HG03439 (cell line): ENCODE data around the gene HSPD1.

Experiments used
- ATAC-seq: cut with Tn5 transposase; IDR thresholded peaks from one replicate; pipeline ENCODE4 v1.9.1; 2021; ENCODE audit warnings: mild to moderate bottlenecking, moderate library complexity; ENCODE audit not compliant: unreplicated experiment

The HSPD1 gene

DNA sequence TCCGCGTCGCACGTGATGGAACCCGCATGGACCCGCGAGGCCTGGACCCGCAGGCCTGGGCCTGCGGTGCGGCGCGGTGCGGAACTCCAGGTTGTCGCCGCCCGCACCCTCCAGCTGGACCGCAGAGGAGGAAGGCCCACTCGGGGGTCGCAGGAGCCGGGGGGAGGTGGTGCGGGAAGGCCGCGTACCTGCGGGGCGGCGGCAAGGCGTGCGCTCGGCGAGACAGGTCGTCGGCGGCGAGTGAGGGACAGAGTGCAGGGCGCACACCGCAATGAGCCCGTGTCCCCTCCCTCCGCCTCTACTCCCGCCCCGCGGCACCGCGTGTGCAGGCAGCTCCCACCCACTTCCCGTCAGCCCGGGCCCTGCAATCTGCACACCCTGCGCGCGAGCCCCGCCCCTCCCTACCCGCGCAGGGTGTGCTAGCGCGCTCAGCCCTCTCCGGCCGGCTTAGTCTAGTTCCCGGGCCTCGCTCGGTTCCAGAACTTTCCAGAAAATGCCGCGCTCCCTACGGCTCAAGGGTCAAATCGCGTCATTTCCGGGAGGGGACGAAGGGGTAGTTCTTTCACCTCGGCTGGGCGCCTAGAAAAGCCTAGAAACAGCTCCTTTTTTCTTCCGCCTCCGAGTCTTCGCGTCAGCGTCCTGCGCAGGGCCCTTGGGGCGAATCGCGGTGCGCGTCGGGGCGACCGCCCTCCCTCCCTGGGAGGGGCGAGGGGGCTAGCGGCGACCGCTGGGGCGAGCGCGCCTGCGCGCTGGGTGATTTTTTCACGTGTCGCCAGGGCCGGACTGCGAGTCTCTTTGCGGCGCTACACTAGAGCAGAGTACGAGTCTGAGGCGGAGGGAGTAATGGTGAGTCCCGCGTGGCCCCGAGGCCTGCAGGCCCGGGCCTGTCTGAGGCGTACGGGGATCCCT, at the start of gene HSPD1, which contains the start of gene HSPE1:
Gene HSPD1 (minus strand): TSS at position 247 of the 909 bp plus-strand sequence. CDS start 992 bp downstream, outside the sequence.
Gene HSPE1 (plus strand): TSS at position 786 of the 909 bp plus-strand sequence. CDS start 58 bp downstream, at position 844.
- peak; percentile 83 for ATAC-seq

DNA sequence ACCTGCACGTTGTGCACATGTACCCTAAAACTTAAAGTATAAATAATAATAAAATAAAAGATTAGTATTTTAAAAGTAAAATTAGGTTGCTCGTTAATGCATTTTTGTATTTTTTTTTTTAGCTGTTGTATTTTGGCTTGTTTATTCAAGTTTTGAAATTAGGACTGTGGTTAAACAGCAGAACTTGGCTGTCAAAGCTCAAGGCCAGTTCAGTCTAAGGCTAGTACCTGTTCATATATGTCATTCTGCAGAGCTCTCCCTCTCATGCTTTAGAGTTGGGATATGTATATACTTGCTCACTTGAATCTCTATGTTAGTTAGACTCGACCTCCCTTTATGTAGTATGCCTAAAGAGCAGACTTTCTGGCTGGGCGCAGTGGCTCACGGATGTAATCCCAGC, 48.9 kb upstream of the HSPD1 start:
- ATAC-seq, result no peak

DNA sequence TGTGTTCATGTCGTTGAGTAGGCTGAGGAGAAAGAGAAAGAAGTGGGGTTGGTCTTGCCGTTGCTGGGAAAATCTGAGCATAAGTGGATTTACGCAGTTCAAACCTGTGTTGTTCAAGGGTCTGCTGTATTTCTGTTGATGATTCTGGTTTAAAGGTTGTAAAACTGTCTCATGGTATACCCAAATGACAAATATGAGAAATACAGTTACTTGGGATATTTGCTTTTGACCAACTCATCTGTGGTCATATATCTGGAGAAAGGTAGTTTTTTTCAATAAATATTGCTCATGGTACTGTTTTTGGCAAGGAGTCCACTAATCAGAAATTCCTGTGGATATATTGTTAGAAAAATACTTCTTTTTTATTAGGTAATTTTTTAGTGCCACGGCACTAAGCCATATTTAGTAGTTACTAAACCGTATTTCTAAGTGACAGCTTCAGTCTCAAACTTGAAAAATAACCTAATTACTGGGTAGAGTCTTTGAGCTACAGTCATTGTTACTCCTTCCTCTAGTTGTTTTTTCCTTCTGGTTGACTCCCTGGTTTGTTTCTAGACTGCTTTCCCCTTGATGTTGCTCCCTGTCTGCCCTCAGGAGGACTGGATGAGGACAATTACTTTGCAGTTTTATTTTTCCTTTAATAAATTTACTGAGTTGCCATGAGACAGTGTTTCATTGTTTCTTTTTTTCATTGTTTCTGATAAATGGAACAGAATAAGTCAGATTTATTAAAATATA, 47.7 kb upstream of the HSPD1 start:
- no peak for ATAC-seq

DNA sequence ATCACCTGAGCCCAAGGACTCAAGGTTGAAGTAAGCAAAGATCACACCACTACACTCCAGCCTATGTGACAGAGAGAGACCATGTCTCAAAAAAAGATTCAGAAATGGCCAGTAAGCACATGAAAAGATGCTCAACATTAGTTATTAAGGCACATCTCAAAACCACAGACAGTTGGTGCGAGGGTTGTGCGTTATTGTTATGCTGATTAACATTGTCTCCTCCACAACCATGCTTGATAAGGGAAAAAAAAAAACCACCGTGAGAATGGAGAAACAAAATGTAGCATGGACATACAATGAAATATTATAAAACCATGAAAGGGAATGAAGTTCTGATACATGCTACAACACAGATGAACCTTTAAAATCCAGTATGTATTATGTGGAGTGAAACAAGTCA, 43.6 kb upstream of the HSPD1 start:
- ATAC-seq, result no peak

DNA sequence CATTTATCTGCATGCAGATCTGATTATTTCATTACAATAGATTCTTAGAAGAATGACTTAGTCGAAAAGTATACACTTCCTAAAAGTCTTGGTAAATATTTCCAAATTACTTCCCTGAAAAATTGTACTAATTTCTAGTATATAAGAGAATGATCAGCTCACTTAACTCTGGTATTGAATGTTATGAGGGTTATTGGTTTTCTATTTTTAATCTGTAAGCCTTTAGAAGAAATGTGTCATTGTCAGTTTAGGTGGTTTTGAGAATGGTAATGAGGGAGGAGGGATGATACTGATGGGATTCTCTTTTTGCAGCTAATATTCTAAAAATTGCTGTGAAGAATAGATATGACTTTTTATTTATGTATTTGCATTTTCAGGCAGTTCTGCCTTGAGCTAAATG, 40.1 kb upstream of the HSPD1 start:
- ATAC-seq, result no peak

DNA sequence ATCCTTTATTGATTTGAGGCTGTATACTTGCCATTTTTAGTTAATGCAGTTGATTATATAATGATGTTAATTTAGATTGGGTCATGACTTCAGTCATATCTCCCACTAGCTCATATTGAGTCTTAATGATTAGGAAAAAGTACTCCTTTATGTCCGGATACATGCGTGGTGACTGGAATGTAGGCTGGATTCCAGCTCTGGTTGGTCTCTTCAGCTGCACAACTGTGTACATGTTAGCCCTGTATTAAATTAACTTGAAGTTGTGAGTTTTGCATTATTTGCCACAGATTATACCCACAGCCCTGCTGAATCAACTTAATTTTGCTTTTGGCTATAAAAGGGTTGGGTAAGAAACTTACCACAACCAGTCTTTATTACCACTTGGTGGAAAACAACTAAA, 38.8 kb upstream of the HSPD1 start:
- no peak for ATAC-seq

DNA sequence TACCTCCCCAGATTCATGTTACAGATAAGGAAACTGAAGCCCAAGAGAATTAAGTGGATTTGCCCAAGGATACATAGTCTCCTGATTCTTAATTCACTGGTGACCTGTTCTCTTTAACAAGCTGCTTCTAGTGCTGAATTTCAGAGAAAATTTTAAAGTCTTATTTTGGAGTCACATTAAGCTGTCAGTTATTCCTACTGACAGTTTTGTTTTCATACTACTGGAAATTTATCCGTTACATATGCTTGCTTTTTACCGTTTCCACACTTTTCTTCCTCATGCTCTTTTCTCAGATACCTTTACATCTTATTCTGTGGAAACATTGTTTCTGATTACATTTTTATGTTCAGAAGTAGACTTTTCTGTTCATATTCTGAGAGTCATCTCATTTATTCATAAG, 17.5 kb upstream of the HSPD1 start:
- ATAC-seq, result no peak

DNA sequence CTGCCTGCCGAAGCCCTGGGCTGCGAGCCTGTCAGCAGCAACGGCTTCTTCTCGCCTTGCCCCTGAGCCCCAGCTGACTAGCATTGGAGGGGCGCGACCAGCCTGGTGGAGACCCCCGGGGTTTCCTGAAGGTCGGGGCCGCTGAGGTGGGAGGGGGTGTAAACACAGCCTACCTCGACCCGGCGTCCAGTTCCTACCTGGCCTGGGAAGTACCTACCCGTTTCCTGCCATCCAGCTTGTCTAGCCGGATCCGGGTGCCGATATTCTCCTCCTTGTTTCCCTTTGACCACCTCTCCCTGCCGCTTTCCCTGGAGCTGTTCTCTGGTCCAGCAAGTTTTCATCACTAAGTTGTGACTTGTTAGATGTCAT, 16.7 kb upstream of the HSPD1 start:
- ATAC-seq, result peak; percentile 15

DNA sequence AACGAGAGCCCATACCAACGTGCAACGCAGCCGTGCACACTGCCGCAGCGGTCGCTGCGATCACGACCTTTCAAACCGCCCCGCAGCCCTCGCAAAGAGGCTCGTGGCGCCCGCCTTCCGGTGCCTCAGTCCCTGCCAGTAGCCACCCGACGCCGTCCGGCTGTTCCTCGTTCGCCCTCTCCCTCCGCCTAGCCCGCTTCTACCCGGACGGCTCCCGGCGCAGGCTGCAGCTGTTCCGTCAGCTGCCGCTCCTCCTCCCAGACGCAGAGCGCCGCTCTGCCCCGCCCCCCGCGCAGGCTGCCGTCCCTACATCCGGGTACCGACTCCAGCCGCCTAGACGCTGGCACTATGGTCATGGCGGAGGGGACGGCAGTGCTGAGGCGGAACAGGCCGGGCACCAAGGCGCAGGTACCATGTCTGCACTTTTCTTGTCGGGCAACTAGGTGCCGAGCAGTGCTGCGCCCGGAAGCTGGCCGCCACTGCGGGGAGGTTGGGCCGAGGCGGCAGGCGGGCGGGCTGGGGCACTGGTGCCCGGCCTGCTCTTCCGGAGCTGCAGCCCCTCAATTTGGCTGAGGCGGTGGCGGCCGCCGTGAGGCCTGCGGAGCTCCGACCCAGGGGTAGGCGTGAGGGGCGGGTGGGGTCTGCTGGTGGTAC, 16.2 kb upstream of the HSPD1 start, which contains the start of gene MOB4:
Gene MOB4 (plus strand): TSS at position 328 of the 654 bp plus-strand sequence. CDS start 21 bp downstream, at position 349.
- ATAC-seq, result peak; percentile 96

DNA sequence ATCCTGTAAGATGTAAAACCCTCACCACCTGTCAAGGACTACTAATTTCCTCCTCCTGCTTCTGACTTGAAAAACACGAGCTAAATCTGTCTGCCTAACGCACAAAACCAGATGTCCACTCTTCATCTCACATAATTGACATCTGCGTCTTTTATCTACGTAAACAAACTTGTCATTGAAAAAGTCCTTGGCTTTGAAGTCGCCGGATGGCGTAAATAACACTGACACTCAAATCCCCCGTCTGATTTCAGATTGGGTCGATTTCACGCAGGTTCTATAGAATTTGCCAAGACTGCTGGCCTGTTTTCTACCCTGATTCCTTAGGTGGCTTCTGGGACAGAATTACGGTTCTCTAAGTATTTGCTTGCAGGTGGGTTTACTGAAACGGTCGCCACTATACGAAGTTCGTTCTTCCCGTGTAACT, 15.7 kb upstream of the HSPD1 start:
- ATAC-seq, result peak; percentile 3

DNA sequence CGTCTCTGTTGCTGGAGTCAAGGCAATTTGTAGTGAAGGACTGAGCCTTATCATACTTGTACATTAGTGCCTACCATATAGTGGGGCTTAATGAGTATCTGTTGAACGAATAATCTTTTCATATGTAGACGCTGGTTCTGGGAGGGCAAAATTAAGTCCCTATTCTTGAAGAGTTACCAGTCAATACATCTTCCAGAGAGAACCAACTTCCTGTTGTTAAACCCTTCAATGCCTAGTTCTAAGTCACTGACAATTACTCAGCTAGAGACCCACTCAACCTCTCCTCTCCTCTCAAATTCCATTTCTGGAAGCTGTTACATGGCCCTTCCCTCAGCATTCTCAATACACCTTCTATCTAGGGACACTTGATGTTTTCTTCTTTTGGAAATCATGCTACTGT, 15.1 kb upstream of the HSPD1 start:
- no peak for ATAC-seq

DNA sequence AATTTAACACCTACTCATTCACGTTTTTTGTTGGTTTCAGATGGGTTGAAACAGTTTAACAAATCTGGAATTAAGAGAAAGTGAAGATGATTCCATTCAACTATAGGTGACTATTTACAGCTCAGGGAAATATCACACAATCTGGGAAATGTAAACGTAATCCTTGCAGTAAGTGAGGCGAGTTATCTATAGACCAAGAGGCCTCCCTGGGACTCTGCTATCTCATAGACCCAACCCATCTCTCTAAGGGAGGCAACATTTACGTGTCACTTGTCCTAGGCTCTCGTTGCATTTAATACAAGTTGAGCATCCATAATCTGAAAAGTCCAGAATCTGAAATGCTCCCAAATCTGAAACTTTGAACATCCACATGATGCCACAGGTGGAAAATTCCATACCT, 14.3 kb upstream of the HSPD1 start:
- no peak for ATAC-seq

DNA sequence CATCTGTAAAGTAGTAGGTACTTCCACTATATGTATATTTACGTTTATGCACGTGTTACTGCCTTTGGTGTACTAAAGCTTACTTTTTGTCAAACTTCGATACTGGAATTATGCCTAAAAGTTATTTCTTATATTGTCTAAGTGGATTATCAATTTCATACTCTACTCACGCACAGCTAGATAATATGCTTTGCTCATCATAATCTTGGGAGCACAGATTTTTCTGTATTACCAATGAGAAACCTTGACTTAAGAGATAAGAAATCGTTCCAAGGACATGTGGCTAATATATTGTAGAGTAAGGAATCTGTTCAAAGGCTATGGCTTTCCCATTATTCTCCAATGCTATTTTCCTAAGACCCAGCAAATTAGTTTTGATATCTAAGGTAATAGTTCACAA, 7.0 kb upstream of the HSPD1 start:
- no peak for ATAC-seq

DNA sequence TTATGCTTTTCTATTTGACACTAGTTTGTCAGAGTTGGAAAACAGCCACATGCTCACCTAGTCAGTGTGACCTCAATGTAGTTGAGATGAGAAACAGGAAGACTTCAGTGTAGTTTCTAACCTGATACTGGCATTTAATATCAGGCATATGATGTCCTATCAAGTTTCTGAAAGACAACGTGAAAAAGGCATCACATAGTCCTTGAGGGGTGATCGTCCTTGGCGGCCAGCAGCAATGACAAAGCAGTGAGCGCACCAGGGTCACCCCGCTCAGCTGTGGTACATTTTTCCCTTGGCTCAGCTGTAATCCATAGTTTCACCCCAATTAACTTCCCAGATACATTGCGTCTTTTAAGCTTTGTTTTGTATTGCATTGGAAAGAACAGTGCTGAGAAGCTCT, 4.9 kb upstream of the HSPD1 start:
- no peak for ATAC-seq

DNA sequence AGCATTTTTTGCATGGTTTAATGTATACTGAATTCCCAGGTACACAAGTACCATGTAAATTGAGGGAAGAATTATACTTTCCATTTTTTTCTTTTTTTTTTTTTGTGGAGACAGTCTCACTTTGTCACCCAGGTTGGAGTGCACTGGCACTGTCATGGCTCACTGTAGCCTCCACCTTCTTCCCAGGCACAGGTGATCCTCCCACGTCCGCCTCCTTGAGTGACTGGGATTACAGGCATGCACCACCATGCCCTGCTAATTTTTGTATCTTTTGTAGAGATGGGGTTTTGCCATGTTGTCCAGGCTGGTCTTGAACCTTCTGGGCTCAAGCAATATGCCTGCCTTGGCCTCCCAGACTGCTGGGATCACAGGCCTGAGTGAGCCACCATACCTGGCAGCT, 4.4 kb upstream of the HSPD1 start:
- no peak for ATAC-seq

DNA sequence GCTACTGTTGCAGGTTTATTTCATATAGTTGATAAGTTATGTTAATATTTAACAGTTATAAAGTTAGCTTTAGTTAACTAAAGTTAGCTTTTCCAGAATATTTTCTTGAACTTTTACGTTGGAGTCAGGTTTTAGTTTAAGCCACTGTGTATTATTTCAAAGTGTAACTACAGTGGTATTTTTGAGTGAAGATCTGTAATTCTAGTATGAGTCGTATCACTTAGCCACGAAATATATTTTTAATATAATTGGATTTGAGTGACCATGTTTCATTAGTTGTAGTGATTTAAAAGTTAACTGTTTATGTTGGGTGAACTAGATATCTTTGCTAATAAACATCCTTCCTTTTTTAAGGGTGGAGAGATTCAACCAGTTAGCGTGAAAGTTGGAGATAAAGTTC, 3.0 kb upstream of the HSPD1 start:
- ATAC-seq, result no peak

DNA sequence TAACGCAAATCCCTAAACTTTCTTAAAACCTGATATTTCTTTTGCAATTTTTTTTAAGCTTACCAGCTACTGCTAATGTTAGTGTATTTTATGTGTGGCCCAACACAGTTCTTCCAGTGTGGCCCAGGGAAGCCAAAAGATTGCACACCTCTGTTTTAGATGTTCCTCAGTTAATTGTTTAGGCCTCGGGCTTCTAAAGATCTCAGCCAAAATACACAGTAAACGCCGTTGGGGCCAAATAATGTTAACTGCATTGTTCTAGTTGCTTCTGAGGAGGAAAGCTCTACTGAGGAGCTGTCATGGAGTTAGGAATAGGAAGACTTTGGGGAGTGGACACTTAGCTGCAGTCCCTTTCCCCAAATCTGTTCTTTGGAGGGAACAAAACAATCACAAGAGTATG, 2.6 kb upstream of the HSPD1 start:
- no peak for ATAC-seq

DNA sequence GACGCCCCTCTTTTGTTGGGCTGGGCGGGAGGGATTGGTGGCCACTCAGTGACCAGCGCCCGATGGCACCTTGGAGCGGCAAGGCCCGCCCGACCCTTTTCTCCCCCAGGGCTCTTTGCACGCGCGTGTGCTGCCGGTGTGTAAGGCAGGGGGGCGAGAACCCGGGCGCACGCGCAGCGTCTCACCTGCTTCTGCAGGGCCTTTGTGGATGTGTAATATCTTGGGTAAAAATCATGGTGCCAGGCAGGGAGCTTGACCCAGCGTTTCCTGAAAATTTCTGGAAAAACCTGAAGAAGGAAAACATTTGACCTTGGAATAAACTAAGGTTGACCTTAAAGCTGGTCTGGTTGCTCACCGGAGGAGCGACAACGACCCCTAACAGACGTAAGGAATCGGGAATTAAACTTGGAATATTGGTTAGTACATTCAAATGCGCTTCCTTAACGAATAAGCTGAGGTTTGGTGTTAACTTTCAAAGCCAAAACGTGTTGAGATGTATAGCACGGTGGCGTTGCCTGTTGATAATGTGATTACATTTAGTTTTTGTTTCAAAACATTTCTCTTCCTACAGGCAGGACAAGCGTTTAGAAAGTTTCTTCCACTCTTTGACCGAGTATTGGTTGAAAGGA, 977 bp upstream of the HSPD1 start:
- peak; percentile 4 for ATAC-seq

DNA sequence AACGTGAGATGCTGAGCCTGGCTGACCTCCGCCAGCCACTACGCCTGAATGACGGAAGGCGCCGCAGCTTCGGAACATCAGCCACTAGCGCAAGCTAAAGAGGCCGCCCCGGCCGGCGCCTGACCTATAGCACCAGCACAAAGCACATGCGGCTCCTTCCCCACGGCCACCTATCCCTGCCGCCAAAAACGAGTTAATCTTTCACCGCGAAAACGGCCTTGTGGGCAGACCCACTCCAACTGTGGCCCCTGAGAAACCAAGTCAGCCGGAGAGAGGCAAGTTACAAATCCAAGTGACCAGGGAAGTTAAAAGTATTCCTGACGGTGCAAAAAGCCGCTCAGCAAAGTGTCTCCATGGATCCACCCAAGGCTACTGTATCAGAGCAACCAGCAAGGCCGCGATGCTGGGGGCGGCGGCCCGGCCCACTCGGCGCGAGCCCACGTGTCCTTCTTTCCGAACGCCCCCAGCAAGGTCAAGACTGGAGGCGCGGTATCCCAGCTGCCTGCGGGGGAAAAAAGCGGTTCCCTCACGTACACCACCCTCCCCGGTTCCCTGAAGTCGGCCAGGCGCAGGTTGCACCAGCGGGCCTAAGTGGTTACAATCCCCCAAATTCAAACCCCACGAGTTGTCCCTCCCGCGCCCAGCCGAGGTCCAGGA, 575 bp downstream of the HSPD1 start:
- ATAC-seq, result peak; percentile 10

DNA sequence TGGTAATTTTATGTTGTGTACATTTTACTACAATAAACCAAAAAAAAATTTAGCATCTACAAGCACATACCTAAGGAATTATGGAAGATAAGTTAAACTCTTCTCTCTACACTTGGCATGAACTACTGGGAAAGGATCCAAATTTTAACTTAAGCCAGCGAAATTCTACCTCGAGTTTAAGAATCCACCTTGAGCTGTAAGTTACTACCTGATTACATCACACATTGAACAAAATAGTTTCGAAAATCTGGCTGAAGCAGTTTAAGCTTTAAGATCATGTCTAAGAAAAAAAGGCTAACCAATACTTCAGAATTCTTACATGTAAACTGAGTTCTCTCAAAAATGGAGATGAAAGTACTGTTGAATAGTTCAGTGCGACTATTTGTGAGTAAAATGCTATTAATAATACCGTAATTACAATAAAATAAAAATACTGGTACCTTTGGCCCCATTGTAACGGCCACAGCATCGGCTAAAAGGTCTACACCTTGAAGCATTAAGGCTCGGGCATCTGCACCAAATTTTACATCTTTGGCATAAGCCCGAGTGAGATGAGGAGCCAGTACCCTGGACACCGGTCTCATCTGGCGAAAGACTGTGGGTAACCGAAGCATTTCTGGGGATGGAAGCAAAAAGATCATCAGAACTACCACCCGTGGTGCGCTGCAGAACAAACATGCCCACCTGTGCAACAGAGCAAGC, 1.3 kb downstream of the HSPD1 start:
- ATAC-seq, result no peak
